ENCODE results near the gene SUN1.

- TF ChIP-seq POLR2A (IDR thresholded peaks at IDR 0.05; ENCODE audit: low read depth, low read length) (no peak), POLR2AphosphoS5 (IDR thresholded peaks at IDR 0.05; ENCODE audit: low read depth, low read length) (no peak)
Observed at GRCh38 chr7:867001-867405, 34.7 kb downstream of the SUN1 start.
